OCI-LY7 (cell line): Measurements from ENCODE around the gene HOXA3.

Experiments used
- EZH2phosphoT487 ChIP-seq: fragments of 200-600 bp; sonication (generic); IDR thresholded peaks from 2 replicates; pipeline ENCODE4 v1.6.1; 2018; ENCODE audit warnings: low read depth, borderline replicate concordance, mild to moderate bottlenecking, mixed run types, antibody characterized with exemption, low read length, moderate library complexity, mixed read lengths
- TF ChIP-seq, protein P1 (sequence below): fragments of 200-600 bp; sonication (generic); conservative IDR thresholded peaks from 2 replicates; pipeline ENCODE4 v1.5.1; 2014; ENCODE audit warnings: mild to moderate bottlenecking, antibody characterized with exemption, low read length, moderate library complexity, mixed read lengths

DNA sequence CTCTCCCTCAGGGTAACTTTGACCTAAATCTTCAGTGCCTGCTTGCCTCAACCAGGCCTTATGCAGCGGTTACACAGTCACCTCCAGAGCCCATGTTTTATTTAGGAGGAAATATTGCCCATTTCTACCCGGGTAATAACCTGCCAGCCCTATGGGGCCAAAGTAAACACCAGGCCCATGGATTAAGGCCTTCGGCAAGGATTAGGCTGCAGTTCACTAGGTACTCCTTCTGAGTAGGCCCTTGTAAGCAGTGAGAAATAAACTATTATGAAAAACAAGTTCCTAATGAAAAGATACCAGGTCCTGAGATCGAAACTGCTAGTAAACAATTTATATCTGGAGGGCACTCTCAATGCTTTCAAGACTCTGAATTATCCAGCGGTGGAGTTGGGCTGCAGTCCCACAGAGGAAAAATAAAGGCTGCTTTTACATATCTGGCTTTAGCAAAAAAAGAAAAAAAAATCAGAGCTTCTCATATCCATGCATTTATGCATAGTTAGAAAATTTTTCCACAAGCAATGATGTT is 25.5 kb upstream of the HOXA3 start:
- TF ChIP-seq, protein P1, sequence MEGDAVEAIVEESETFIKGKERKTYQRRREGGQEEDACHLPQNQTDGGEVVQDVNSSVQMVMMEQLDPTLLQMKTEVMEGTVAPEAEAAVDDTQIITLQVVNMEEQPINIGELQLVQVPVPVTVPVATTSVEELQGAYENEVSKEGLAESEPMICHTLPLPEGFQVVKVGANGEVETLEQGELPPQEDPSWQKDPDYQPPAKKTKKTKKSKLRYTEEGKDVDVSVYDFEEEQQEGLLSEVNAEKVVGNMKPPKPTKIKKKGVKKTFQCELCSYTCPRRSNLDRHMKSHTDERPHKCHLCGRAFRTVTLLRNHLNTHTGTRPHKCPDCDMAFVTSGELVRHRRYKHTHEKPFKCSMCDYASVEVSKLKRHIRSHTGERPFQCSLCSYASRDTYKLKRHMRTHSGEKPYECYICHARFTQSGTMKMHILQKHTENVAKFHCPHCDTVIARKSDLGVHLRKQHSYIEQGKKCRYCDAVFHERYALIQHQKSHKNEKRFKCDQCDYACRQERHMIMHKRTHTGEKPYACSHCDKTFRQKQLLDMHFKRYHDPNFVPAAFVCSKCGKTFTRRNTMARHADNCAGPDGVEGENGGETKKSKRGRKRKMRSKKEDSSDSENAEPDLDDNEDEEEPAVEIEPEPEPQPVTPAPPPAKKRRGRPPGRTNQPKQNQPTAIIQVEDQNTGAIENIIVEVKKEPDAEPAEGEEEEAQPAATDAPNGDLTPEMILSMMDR: no peak
- no peak for TF ChIP-seq EZH2phosphoT487
